T-helper 1 cell treated with Interleukin-12 subunit alpha and Interleukin-12 subunit beta and Interleukin-4 antibody, amounts not matched to agents 30 μg/mL and 1 μg/mL, for 36 hours (primary cell): ENCODE data around the gene RBKS.
"Not testable (repeated sequence)": the region's sequence is repeated elsewhere in the genome, so short reads cannot be mapped to it uniquely, and the experiment has no call there.

ENCODE experiments used
- H3K27ac Mint-ChIP-seq: one replicate; pipeline ENCODE4 v1.8.0; 2021; ENCODE audit warnings: mild to moderate bottlenecking, mixed read lengths
- H3K27me3 Mint-ChIP-seq: one replicate; pipeline ENCODE4 v1.8.0; 2021; ENCODE audit warnings: low read depth, mixed read lengths
- H3K36me3 Mint-ChIP-seq: one replicate; pipeline ENCODE4 v1.8.0; 2021; ENCODE audit warnings: low read depth, mixed read lengths
- H3K4me1 Mint-ChIP-seq: one replicate; pipeline ENCODE4 v1.8.0; 2021; ENCODE audit warnings: low read depth, mixed read lengths
- H3K4me3 Mint-ChIP-seq: one replicate; pipeline ENCODE4 v1.8.0; 2021; ENCODE audit warnings: mild to moderate bottlenecking, moderate library complexity, mixed read lengths
- H3K9me3 Mint-ChIP-seq: one replicate; pipeline ENCODE4 v1.8.0; 2021; ENCODE audit warnings: mixed read lengths

Gene RBKS

DNA sequence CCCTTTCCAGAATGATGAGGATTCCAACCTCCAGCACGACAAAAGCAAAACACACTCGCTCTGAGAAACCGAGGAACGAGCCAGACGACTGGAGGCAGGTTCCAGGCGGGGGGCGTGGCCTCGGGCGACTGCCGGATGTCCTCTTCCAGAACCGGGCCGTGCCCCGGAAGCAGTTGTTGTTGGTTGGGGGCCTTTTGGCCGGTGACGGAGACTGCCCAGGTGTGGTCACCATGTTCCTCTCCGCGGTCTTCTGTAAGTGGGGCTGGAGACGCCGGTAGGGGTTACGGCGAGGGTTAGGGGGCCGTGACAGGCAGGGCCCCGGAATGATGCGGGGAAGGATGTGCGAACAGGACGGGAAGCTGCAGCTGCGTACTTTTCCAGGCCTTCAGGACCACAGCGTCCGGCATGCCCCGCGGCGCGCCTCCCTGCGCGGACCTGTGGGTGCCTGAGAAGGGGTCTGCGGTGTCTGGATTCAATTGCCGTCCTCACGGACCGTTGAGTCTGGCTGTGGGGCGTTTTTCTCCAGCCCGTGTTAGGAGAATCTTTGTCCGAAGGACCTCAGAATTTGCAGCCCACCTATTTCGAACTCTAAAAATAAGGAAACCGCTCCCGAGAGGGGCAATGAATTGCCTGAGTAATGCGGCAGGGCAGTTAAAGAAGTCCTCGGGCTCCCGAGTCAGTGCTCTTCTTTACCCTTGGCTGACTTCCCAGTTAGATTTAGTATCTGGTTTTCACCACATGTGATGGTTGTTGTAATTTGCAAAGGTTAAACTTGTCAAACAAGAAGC is 118.4 kb downstream of the RBKS start, which contains the start of gene MRPL33:
MRPL33 (plus strand) TSS at position 172 of the 788 bp plus-strand sequence; CDS start at position 231, 59 bp downstream.
- no peaks in the 10 kb centered on the region for H3K9me3 Mint-ChIP-seq
- H3K36me3 Mint-ChIP-seq = peaks cover 23% of the 10 kb centered on the region
- peak within 1 kb of the TSS; percentile 99 for H3K27ac Mint-ChIP-seq
- H3K4me1 Mint-ChIP-seq = peaks cover 36% of the 10 kb centered on the region
- H3K4me3 Mint-ChIP-seq = peak within 1 kb of the TSS; percentile 98
- peaks cover 6% of the 10 kb centered on the region for H3K27me3 Mint-ChIP-seq

DNA sequence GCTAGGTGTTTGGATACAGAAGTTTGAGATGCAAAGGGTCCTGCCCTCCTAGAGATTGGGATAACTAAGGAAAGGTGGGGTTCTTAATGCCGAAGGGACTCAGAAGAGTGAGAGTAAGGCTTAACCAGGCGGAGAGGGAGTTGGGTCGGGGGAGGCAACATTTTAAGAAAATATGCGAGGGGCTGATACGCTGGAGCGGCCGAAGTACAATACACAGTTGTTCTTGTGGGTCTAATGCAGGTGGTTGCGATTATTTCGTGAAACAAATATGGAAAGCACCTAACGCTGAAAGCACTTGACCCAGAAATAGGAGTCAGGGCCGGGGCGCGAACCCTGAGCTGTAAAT is 119.0 kb downstream of the RBKS start:
- H3K36me3 Mint-ChIP-seq = peaks cover 22% of the 10 kb centered on the region
- peak overlapping the region; percentile 98 for H3K4me3 Mint-ChIP-seq
- peaks cover 10% of the 10 kb centered on the region for H3K27me3 Mint-ChIP-seq
- peak overlapping the region; percentile 99 for H3K27ac Mint-ChIP-seq
- peaks cover 38% of the 10 kb centered on the region for H3K4me1 Mint-ChIP-seq
- no peaks in the 10 kb centered on the region for H3K9me3 Mint-ChIP-seq

DNA sequence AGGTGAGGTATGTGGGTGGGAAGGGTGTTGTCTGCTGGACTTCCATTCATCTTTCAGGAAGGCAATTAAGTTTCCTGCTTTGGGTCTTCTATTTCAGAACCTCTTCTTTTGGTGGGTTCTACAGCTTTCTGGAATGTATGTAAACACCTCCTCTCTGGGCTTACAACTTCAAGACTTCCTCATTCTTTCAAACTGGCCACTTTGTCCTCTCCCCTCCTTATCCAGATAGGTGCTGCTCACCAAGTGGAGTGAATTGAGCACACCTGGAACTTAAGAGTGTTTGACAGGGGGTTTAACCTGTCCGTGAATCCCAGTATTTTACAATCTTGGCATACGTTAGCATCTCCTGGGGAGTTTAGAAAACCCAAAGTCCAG is 123.9 kb downstream of the RBKS start:
- H3K9me3 Mint-ChIP-seq = no peaks in the 10 kb centered on the region
- H3K36me3 Mint-ChIP-seq = no peaks in the 10 kb centered on the region
- H3K4me1 Mint-ChIP-seq = peaks cover 8% of the 10 kb centered on the region
- peaks cover 10% of the 10 kb centered on the region for H3K27me3 Mint-ChIP-seq
- H3K27ac Mint-ChIP-seq = peak overlapping the region; percentile 62
- peak overlapping the region; percentile 34 for H3K4me3 Mint-ChIP-seq

DNA sequence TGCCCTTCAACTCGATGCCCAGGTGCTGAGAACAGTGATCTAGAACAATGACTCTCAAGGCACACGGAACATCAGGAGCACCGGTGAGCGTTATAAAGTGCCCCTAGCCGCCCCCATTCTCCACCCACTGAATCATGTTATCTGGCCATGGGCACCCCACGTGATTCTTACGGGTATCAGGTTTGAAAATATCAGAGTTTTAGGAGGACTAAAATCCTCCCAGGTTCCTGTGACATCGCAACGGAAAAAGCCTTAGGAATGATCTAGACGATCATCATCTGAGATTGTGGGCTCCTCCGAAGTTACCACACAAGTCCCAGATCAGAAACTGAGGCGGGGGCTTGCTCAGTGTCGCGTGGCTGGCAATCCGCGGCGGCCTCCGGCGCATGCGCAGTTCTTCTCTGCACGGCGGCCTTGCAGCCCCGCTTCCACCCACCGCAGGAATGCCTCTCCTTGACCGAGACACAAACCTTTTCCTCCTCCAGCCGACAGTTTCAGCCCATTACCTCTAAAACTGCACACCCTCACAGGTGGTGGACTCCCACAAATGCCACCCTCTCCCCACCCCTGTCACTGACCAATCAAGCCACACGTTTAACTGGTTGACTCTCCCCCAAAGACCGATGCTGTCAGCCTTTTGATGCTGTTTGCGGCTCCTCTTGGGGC is 124.4 kb downstream of the RBKS start:
- H3K4me1 Mint-ChIP-seq = peaks cover 5% of the 10 kb centered on the region
- H3K9me3 Mint-ChIP-seq = no peaks in the 10 kb centered on the region
- H3K27ac Mint-ChIP-seq = peak overlapping the region; percentile 62
- peaks cover 10% of the 10 kb centered on the region for H3K27me3 Mint-ChIP-seq
- H3K36me3 Mint-ChIP-seq = no peaks in the 10 kb centered on the region
- peak overlapping the region; percentile 30 for H3K4me3 Mint-ChIP-seq

DNA sequence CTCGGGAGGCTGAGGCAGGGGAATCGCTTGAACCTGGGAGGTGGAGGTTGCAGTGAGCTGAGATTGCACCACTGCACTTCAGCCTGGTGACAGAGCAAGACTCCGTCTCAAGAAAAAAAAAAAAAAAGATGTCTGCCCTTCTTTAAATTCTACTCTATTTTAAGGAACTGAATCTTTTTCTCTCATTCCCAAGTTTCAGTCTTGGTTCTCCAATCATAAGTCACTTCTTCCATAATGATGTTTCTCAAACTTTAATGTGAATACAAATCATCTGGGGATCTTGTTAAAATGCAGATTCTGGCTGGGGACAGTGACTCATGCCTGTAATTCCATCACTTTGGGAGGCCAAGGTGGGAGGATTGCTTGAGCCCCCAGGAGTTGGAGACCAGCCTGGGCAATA is 125.7 kb downstream of the RBKS start:
- not testable (repeated sequence) for H3K4me1 Mint-ChIP-seq, H3K27ac Mint-ChIP-seq, H3K9me3 Mint-ChIP-seq, H3K36me3 Mint-ChIP-seq, H3K4me3 Mint-ChIP-seq, H3K27me3 Mint-ChIP-seq

DNA sequence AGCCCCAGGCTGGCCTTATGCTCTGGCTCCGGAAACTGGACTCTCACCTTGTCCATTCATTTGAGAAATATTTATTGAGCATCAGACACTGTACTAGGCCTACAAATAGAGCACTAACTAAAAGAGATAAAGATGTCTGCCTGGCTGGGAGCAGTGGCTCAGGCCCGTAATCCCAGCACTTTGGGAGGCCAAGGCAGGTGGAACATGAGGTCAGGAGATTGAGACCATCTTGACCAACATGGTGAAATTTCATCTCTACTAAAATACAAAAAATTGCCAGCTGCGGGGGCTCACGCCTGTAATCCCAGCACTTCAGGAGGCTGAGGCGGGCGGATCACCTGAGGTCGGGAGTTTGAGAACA is 126.3 kb downstream of the RBKS start:
- H3K9me3 Mint-ChIP-seq = no peaks in the 10 kb centered on the region
- H3K4me3 Mint-ChIP-seq = no peak overlapping the region
- peaks cover 5% of the 10 kb centered on the region for H3K4me1 Mint-ChIP-seq
- H3K27me3 Mint-ChIP-seq = peaks cover 6% of the 10 kb centered on the region
- H3K27ac Mint-ChIP-seq = no peak overlapping the region
- H3K36me3 Mint-ChIP-seq = no peaks in the 10 kb centered on the region

DNA sequence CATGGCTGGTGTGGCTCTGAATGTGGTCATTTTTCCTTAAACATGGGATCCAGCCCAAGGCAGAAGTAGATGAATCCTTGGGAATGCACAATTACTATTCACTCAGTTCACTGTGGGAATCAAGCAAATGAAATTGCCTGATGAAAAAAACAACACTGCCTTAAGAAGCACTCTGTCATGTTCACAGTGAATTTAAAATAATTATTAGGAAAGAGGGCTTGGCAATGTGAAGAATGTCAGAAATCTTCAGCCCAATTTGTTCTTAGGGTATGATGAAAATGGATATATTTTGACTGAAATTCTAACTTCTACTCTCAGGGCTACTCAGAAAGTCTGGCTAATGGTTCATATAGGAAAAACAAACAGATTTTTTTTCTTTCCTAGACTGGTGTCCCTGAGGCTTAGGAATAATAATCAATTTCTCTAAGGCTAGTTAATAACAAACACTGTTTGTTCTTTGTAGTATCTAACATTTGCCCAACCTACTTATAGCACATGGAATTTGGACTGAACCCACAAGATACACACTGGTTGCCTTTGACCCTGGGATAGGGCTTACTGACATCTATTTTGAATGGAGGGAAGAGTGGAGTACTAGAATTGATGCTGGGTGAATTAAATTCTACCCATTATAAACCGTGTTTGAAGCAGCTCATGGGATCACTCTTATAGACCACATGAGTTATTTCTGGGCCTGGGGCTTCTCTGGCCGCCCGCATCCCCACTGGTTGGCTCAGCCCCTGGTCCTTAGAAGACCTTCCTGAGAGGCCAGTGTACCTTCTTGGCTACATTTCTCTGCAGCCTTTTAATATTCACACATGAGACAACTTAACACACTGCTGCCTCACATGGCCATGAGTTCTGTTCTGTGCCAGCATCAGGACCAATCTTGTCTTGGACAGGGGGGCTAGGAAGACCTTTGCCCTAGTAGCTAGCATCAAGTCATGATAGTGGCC is 127.0 kb downstream of the RBKS start:
- Mint-ChIP-seq H3K27me3 (peaks cover 3% of the 10 kb centered on the region), H3K27ac (no peak overlapping the region), H3K9me3 (no peaks in the 10 kb centered on the region), H3K36me3 (no peaks in the 10 kb centered on the region), H3K4me1 (peaks cover 5% of the 10 kb centered on the region), H3K4me3 (no peak overlapping the region)

DNA sequence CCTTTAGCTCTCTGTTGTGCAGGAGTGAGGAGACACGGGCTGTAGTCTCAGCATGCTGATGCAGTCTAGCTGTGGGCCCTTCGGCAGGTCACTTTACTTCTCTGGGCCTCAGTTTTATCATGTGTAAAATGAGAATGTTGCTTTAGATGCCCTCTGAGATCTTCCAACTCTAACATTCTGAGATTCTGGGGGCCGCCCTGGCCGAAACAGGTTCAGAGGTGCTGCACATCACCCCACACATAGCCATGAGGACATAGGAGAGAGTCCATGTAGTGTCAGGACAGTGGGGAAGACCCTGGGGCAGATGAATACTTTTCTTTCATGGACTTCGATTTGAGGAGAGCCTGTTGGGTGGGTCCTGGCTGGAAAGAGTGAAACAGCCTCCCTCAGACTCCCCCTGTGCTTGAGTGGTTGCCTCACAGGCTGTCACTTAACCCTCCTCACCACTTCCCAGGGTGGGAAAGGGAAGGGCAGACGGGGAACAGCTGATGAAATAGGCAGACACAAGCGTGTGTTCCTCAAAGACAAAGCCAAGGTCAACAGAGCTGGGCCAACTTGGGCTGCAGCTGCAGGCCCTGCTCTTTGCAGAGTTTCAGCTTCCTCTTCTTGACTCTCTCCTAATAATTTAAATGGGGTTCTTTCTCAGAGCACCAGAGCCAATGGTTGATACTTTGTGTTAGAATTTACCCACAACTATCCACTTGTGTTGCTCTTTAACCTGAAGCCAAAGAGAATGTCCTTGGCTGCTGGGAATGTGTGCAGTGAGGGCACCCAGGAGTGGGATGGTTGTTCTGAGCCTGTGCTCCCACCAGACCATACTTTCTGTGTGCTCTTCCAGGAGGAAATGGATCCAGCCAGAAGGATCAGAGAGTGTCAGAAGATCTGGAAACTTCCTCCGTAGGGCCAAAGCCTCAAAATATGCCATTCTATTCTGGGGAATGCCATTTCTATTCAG is 133.4 kb downstream of the RBKS start:
- no peak overlapping the region for H3K27ac Mint-ChIP-seq
- H3K27me3 Mint-ChIP-seq = peaks cover 9% of the 10 kb centered on the region
- H3K4me1 Mint-ChIP-seq = no peaks in the 10 kb centered on the region
- H3K4me3 Mint-ChIP-seq = no peak overlapping the region
- H3K9me3 Mint-ChIP-seq = no peaks in the 10 kb centered on the region
- H3K36me3 Mint-ChIP-seq = no peaks in the 10 kb centered on the region

DNA sequence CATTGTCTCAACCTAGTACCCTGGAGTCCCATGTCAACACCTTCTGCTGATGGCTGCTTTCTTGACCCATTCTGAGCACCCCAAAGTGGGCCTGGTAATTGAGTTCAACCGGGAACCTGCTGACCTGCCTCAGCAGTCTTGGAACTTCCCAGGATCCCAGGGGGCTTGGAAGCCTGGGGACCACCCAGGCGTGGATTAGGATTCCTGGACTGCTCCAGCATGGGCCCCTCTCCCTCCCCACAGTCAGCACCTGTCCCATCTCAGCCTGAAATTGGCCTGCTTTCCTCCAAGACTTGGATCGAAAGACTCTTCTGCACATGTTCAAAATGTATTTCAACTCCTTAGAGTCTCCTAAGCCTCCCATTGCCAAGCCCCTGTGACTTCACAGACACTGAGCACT is 134.1 kb downstream of the RBKS start:
- Mint-ChIP-seq H3K4me1 (no peaks in the 10 kb centered on the region), H3K36me3 (no peaks in the 10 kb centered on the region), H3K4me3 (no peak overlapping the region), H3K27me3 (peaks cover 9% of the 10 kb centered on the region), H3K27ac (no peak overlapping the region), H3K9me3 (no peaks in the 10 kb centered on the region)

DNA sequence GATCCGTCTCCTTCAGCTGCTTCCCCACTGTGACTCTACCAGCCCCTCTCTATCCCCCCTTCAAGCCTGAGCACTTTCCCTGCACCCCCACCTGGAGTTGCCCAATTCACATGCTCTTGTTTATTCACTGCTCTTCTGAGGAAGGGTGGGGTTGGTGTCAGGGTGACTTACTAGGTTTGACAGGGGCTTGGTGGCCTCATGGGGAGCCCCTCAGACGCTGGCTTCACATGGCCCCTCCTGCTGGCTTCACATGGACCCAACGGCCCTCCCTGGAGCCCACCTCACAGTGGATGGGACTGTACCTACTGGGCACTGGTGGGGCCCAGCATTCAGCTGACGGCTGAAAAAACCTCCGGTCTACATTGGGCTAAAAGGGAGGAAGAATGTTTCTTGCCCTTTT is 135.4 kb downstream of the RBKS start:
- no peaks in the 10 kb centered on the region for H3K36me3 Mint-ChIP-seq
- H3K4me3 Mint-ChIP-seq = no peak overlapping the region
- no peaks in the 10 kb centered on the region for H3K4me1 Mint-ChIP-seq
- no peaks in the 10 kb centered on the region for H3K9me3 Mint-ChIP-seq
- H3K27ac Mint-ChIP-seq = no peak overlapping the region
- peaks cover 9% of the 10 kb centered on the region for H3K27me3 Mint-ChIP-seq

DNA sequence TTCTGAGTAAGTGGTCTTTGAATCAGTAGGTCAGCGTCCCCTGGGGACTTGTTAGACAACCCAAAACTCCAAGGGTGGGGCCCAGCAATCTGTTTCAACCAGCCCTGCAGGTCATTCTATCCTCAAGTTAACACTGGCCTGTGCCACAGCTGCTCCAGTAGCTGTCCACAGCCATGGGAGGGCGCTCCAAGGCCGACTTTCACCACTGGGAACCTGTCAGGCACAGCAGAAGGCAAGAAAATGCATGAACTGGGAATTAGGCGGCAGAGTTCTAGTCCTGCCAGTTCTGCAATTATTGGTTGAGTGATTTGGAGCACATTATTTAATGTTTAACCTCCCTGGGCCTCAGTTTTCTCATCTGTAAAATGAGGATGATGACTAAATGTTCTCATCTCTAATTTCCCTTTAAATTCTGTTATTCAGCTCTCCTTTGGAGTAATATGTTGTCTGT is 136.0 kb downstream of the RBKS start:
- Mint-ChIP-seq H3K27me3 (peaks cover 9% of the 10 kb centered on the region), H3K36me3 (no peaks in the 10 kb centered on the region), H3K9me3 (peaks cover 6% of the 10 kb centered on the region), H3K4me1 (no peaks in the 10 kb centered on the region), H3K4me3 (no peak overlapping the region), H3K27ac (no peak overlapping the region)

DNA sequence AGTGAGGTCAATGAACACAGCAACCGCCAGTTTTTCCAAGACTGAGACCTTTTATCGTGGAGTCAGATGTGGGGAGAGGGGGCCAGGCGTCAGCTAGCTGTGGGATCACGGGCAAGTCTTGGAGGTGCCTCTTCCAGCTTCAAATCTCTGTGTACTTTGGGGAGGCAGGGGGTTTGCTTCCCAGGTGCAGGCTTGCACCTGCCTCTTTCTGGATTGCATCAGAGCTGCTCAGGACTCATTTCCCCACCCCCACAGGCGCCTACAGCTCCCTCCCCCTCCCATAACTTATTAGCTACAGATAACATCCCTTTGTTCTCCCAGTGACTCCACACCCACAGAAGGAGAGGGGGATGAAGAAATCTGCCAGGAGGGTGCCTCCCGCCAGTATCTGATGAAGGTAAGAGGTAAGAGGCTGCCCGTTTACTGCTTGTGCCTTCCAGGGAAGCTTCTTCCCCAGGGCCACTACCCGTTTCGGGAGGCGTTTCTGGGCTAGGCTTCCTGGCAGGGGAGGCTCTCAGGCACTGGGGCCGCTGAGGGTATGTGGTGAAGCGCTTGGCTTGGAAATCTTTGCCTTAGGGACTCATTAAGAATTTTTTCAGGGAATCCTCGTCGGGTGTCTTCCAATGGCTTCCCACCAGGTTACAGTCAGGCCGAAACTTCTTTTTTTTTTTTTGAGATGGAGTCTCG is 137.5 kb downstream of the RBKS start:
- Mint-ChIP-seq H3K36me3 (peaks cover 3% of the 10 kb centered on the region), H3K27ac (no peak overlapping the region), H3K4me1 (no peaks in the 10 kb centered on the region), H3K9me3 (peaks cover 19% of the 10 kb centered on the region), H3K27me3 (peaks cover 16% of the 10 kb centered on the region), H3K4me3 (no peak overlapping the region)

DNA sequence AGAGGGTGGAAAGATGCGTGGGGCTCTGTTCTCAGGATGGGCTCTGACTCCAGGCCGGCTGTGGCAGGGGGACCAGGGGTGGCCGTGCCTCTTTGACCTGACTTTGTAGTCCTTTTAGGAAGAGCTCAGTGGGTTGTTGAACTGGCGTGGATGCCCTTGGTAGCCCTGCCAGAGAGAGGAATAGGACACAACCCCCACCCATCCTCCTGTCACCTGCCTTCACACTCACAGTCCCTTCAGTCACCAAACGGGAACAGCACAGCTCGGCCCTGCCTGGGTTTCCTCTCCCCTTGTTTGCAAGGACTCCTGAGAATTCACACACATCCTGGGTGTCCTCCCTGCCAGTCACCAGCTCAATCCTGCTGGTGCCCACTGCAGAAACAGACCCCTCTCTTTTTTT is 138.8 kb downstream of the RBKS start:
- Mint-ChIP-seq H3K4me1 (no peaks in the 10 kb centered on the region), H3K4me3 (no peak overlapping the region), H3K36me3 (peaks cover 3% of the 10 kb centered on the region), H3K9me3 (peaks cover 19% of the 10 kb centered on the region), H3K27me3 (peaks cover 16% of the 10 kb centered on the region), H3K27ac (no peak overlapping the region)
